IMR-90 (cell line): Measurements from ENCODE around the gene ABCC9. TPM values are rescaled to one million over a fixed set of nuclear protein-coding genes. Genes with fewer than 3 reads are reported as not detected.

Source experiments
- ATAC-seq: fragments of 200-7000 bp; cut with Tn5 transposase; 2 replicates; pipeline ENCODE4 v1.9.1; 2020; ENCODE audit warnings: low read depth, mild to moderate bottlenecking, moderate library complexity
- BruUV-seq: library from RNA; stranded (reverse); fragments of 400-500 nt; replicated peaks from 2 replicates; lab custom pipeline; 2021; lab: Mats Ljungman, UMichigan
- CTCF ChIA-PET: fragments of 300-600 bp; formaldehyde crosslinking; extraction: SDS; loops from one replicate; lab custom pipeline; 2021; ENCODE audit warnings: antibody characterized with exemption; lab: Yijun Ruan, JAX
- POLR2A ChIA-PET: fragments of 300-600 bp; sonication (Branson Sonifier 250); formaldehyde crosslinking; loops from one replicate; lab custom pipeline; 2022; ENCODE audit warnings: antibody characterized with exemption; ENCODE audit not compliant: unreplicated experiment; lab: Charles Lee
- DNase-seq: peaks from one replicate; pipeline ENCODE4 v3.0.0; 2013
- H2AFZ ChIP-seq: replicated peaks from 2 replicates; pipeline ENCODE3; 2013; ENCODE audit warnings: low read length, mild to moderate bottlenecking; ENCODE audit not compliant: poor library complexity
- H2AK5ac ChIP-seq: 2 replicates; pipeline ENCODE4 v1.6.1; 2013; ENCODE audit warnings: low read depth, low read length, inconsistent platforms
- H2AK9ac ChIP-seq: replicated peaks from 2 replicates; pipeline ENCODE3; 2013; ENCODE audit warnings: mild to moderate bottlenecking, low read depth, low read length, moderate library complexity; ENCODE audit not compliant: poor library complexity
- H2BK120ac ChIP-seq: 2 replicates; pipeline ENCODE4 v1.6.1; 2013; ENCODE audit warnings: low read depth, low read length, inconsistent platforms
- H2BK15ac ChIP-seq: 3 replicates; pipeline ENCODE4 v1.6.1; 2013; ENCODE audit warnings: low read depth, low read length, inconsistent platforms
- H2BK20ac ChIP-seq: 2 replicates; pipeline ENCODE4 v1.6.1; 2013; ENCODE audit warnings: low read depth, mild to moderate bottlenecking, inconsistent platforms, low read length, moderate library complexity
- H2BK5ac ChIP-seq: 2 replicates; pipeline ENCODE4 v1.6.1; 2013; ENCODE audit warnings: mild to moderate bottlenecking, low read depth, low read length, inconsistent platforms; ENCODE audit not compliant: poor library complexity, severe bottlenecking
- H3K14ac ChIP-seq: replicated peaks from 2 replicates; pipeline ENCODE4 v1.6.1; 2013; ENCODE audit warnings: low read depth, low read length, inconsistent platforms
- H3K18ac ChIP-seq: 2 replicates; pipeline ENCODE4 v1.6.1; 2013; ENCODE audit warnings: low read depth, low read length, control low read depth
- H3K23ac ChIP-seq: 2 replicates; pipeline ENCODE4 v1.6.1; 2013; ENCODE audit warnings: low read depth, low read length, inconsistent platforms
- H3K27ac ChIP-seq: 2 replicates; pipeline ENCODE4 v1.5.1; 2013; ENCODE audit warnings: mild to moderate bottlenecking, control low read depth, low read length; ENCODE audit not compliant: insufficient read depth
- H3K27me3 ChIP-seq: 2 replicates; pipeline ENCODE4 v1.6.1; 2013; ENCODE audit warnings: low read length; ENCODE audit not compliant: control insufficient read depth, insufficient read depth
- H3K36me3 ChIP-seq: 2 replicates; pipeline ENCODE4 v1.6.1; 2013; ENCODE audit warnings: low read length, mixed read lengths; ENCODE audit not compliant: control insufficient read depth, insufficient read depth
- H3K4ac ChIP-seq: 2 replicates; pipeline ENCODE4 v1.6.1; 2013; ENCODE audit warnings: low read depth, low read length, inconsistent platforms
- H3K4me1 ChIP-seq: 2 replicates; pipeline ENCODE4 v1.6.1; 2013; ENCODE audit warnings: low read length, mixed read lengths; ENCODE audit not compliant: control insufficient read depth, insufficient read depth
- H3K4me2 ChIP-seq: 2 replicates; pipeline ENCODE4 v1.6.1; 2013; ENCODE audit warnings: low read depth, mild to moderate bottlenecking, control low read depth, low read length, moderate library complexity
- H3K4me3 ChIP-seq: 2 replicates; pipeline ENCODE4 v1.5.1; 2013; ENCODE audit warnings: low read depth, mild to moderate bottlenecking, control low read depth, low read length, moderate library complexity; ENCODE audit not compliant: insufficient read depth
- H3K56ac ChIP-seq: 2 replicates; pipeline ENCODE4 v1.6.1; 2013; ENCODE audit warnings: low read length, inconsistent platforms; ENCODE audit not compliant: insufficient read depth; ENCODE audit errors: extremely low read depth
- H3K79me1 ChIP-seq, 2 experiments: 2 replicates each; pipeline ENCODE4 v1.6.1; 2013; ENCODE audit warnings: low read length in 2 of 2, inconsistent platforms in 1 of 2, low read depth in 1 of 2
- H3K9ac ChIP-seq: 2 replicates; pipeline ENCODE4 v1.6.1; 2013; ENCODE audit warnings: low read depth, low read length, control low read depth
- H3K9me1 ChIP-seq: 2 replicates; pipeline ENCODE4 v1.6.1; 2013; ENCODE audit warnings: low read length, inconsistent platforms; ENCODE audit not compliant: insufficient read depth
- H3K9me3 ChIP-seq: 2 replicates; pipeline ENCODE4 v1.6.1; 2013; ENCODE audit warnings: low read length; ENCODE audit not compliant: control insufficient read depth, insufficient read depth
- H4K20me1 ChIP-seq: 2 replicates; pipeline ENCODE4 v1.6.1; 2013; ENCODE audit warnings: low read length, inconsistent platforms; ENCODE audit not compliant: insufficient read depth
- H4K5ac ChIP-seq: 2 replicates; pipeline ENCODE4 v1.6.1; 2013; ENCODE audit warnings: mild to moderate bottlenecking, low read depth, low read length, control low read depth
- H4K8ac ChIP-seq, 2 experiments: 2 replicates each; pipeline ENCODE4 v1.6.1; 2013; ENCODE audit warnings: low read depth in 2 of 2, low read length in 2 of 2, control low read depth in 1 of 2, inconsistent platforms in 1 of 2
- H4K91ac ChIP-seq: 2 replicates; pipeline ENCODE4 v1.6.1; 2013; ENCODE audit warnings: low read depth, low read length, inconsistent platforms; ENCODE audit not compliant: insufficient read depth
- BHLHE40 ChIP-seq: fragments of 150-350 bp; IDR thresholded peaks from 2 replicates; pipeline ENCODE4 v1.6.1; 2016; ENCODE audit warnings: mild to moderate bottlenecking, low read depth, low read length
- RAD21 ChIP-seq: IDR thresholded peaks from 2 replicates; pipeline ENCODE4 v1.6.1; 2012; ENCODE audit warnings: low read length, improper control_type of control experiment
- WGBS, 2 experiments: methylation state at CpG; one replicate each; pipeline versions ENCODE4 v1.1.5 to v1.1.7; 2013; ENCODE audit warnings: missing lambda C conversion rate in 2 of 2; ENCODE audit not compliant: insufficient read length in 1 of 2; ENCODE audit errors: extremely low coverage in 2 of 2; 5-methylcytosine and 5-hydroxymethylcytosine counted together
- dilution Hi-C: fragments of 300-500 bp; cut with HindIII; formaldehyde crosslinking; loops from one replicate; pipeline ENCODE4 v1.14.3; 2018; ENCODE audit warnings: low sequenced_read_pairs; ENCODE audit not compliant: unreplicated experiment
- in situ Hi-C: fragments of 300-500 bp; cut with MboI; formaldehyde crosslinking; loops from 3 replicates; pipeline ENCODE4 v1.14.3; 2019; ENCODE audit warnings: low sequenced_read_pairs, inconsistent platforms, mixed read lengths
- intact Hi-C: fragments of 100-400 bp; cut with micrococcal nuclease; formaldehyde crosslinking; loops from 2 replicates; pipeline ENCODE4 v1.10.0; 2022
- polyA plus RNA-seq, 3 experiments: library from polyadenylated mRNA; depleted of rRNA; stranded (reverse); fragments of >200 nt; gene quantifications; 2 replicates each; pipeline ENCODE4 v1.2.3, GENCODE V29; 2012; ENCODE audit warnings: low replicate concordance in 1 of 3
- total RNA-seq: library from RNA; depleted of rRNA; stranded (reverse); fragments of >200 nt; gene quantifications from 2 replicates; pipeline ENCODE4 v1.2.3, GENCODE V29; 2012
- TF ChIP-seq, protein P1 (sequence below): fragments of 150-350 bp; IDR thresholded peaks from 2 replicates; pipeline ENCODE4 v1.6.1; 2017; ENCODE audit warnings: mild to moderate bottlenecking, antibody characterized with exemption, low read length, low read depth

Gene ABCC9
- total and polyA plus RNA-seq, 2 of the 4 experiments (the other 2 are of a cell fraction) = 1.2 to 6.6 TPM

DNA sequence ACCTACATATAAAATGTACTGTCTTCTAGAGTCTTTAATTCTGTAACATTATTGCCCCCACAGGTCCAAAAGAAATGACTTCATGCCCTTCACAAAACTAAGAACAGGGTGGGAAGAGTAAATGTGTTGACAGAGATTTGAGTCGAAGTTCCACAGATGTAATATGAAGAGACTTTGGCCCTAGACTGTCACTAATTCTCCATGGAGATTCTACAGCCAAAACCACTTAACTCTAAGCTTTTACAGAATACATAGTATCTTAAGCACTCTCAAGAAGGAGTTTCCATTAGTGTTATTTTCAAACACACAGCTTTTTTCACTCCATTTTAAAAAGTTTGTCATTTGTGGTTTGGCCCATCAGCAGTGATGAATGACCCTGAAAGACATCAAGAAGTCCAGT lies 56.3 kb downstream of the ABCC9 start:
- no peaks in the 10 kb centered on the region for H4K20me1 ChIP-seq
- no peak overlapping the region for H3K9ac ChIP-seq
- H3K27me3 ChIP-seq = no peaks in the 10 kb centered on the region
- no peak overlapping the region for H3K27ac ChIP-seq
- intact Hi-C loops (no loop called here), in situ Hi-C loops (no loop called here), dilution Hi-C loops (no loop called here)
- no peaks in the 10 kb centered on the region for H3K36me3 ChIP-seq
- H3K23ac ChIP-seq = no peak overlapping the region
- no peaks in the 10 kb centered on the region for H3K9me3 ChIP-seq
- no peaks in the 10 kb centered on the region for H3K9me1 ChIP-seq
- no peak overlapping the region for H2AFZ ChIP-seq
- H2AK9ac ChIP-seq = no peak overlapping the region
- no peak overlapping the region for H2BK120ac ChIP-seq
- H3K14ac ChIP-seq = no peak overlapping the region
- TF ChIP-seq BHLHE40 = no peak
- no peak for TF ChIP-seq RAD21
- TF ChIP-seq, protein P1, sequence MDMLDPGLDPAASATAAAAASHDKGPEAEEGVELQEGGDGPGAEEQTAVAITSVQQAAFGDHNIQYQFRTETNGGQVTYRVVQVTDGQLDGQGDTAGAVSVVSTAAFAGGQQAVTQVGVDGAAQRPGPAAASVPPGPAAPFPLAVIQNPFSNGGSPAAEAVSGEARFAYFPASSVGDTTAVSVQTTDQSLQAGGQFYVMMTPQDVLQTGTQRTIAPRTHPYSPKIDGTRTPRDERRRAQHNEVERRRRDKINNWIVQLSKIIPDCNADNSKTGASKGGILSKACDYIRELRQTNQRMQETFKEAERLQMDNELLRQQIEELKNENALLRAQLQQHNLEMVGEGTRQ = no peak
- no peak overlapping the region for H2BK20ac ChIP-seq
- H3K4me1 ChIP-seq = no peaks in the 10 kb centered on the region
- no peak overlapping the region for H3K4me2 ChIP-seq
- H2BK5ac ChIP-seq = no peak overlapping the region
- no peak overlapping the region for H2BK15ac ChIP-seq
- H4K5ac ChIP-seq = no peak overlapping the region
- H3K56ac ChIP-seq = no peak overlapping the region
- H3K4ac ChIP-seq = no peak overlapping the region
- no peak overlapping the region for H3K4me3 ChIP-seq
- H4K91ac ChIP-seq = no peak overlapping the region
- no peak overlapping the region for H2AK5ac ChIP-seq
- ChIA-PET POLR2A (no interaction called here), CTCF (no interaction called here)
- no peak overlapping the region for H3K18ac ChIP-seq
- no peak overlapping the region for H4K8ac ChIP-seq
- H3K79me1 ChIP-seq = no peaks in the 10 kb centered on the region
- no TSS peak for BruUV-seq
- ATAC-seq = no peak
- no peak for DNase-seq
- WGBS, 2 experiments = no CpG with 5 or more reads among the region's 1 CpG
